OCI-LY3 (cell line): ENCODE results near the gene LMCD1.

Source experiments
- H2AFZ ChIP-seq: fragments of 200-600, 300-600 bp; shearing (Covaris generic); 2 replicates; pipeline ENCODE4 v1.6.0; 2014; ENCODE audit warnings: antibody characterized with exemption, low read depth, low read length
- H3K27ac ChIP-seq: fragments of 200-600, 300-600 bp; sonication (generic); 2 replicates; pipeline ENCODE4 v1.5.1; 2014; ENCODE audit warnings: mild to moderate bottlenecking, low read length, moderate library complexity, mixed read lengths
- H3K27me3 ChIP-seq: fragments of 200-600, 300-600 bp; sonication (generic); 2 replicates; pipeline ENCODE4 v1.6.1; 2014; ENCODE audit warnings: low read depth, low read length, mixed read lengths
- H3K36me3 ChIP-seq: fragments of 200-600, 300-600 bp; sonication (generic); replicated peaks from 2 replicates; pipeline ENCODE3; 2014; ENCODE audit warnings: low read depth, low read length, mixed read lengths
- H3K4me1 ChIP-seq: fragments of 300-600, 200-600 bp; sonication (generic); 2 replicates; pipeline ENCODE4 v1.6.1; 2014; ENCODE audit warnings: low read length, mixed read lengths
- H3K4me2 ChIP-seq: fragments of 200-600, 300-600 bp; sonication (generic); 2 replicates; pipeline ENCODE4 v1.6.1; 2014; ENCODE audit warnings: low read length, mixed read lengths
- H3K4me3 ChIP-seq: fragments of 300-600, 200-600 bp; sonication (generic); 2 replicates; pipeline ENCODE4 v1.5.1; 2014; ENCODE audit warnings: antibody characterized with exemption, mild to moderate bottlenecking, low read length, moderate library complexity
- H3K79me2 ChIP-seq: fragments of 300-600, 200-600 bp; shearing (Covaris generic); 2 replicates; pipeline ENCODE4 v1.6.1; 2014; ENCODE audit warnings: mild to moderate bottlenecking, low read length, mixed read lengths
- H3K9ac ChIP-seq: fragments of 300-600, 200-600 bp; shearing (Covaris generic); 2 replicates; pipeline ENCODE4 v1.6.0; 2014; ENCODE audit warnings: mild to moderate bottlenecking, low read length, moderate library complexity
- H3K9me3 ChIP-seq: fragments of 200-600, 300-600 bp; shearing (Covaris generic); 2 replicates; pipeline ENCODE4 v1.6.1; 2014; ENCODE audit warnings: low read length, mixed read lengths; ENCODE audit not compliant: insufficient read depth
- H4K20me1 ChIP-seq: fragments of 200-600, 300-600 bp; sonication (generic); 2 replicates; pipeline ENCODE4 v1.6.1; 2016; ENCODE audit warnings: low read length, mixed read lengths; ENCODE audit not compliant: insufficient read depth
- EZH2phosphoT487 ChIP-seq: fragments of 200-600 bp; shearing (Covaris generic); IDR thresholded peaks from 2 replicates; pipeline ENCODE4 v1.6.1; 2018; ENCODE audit warnings: antibody characterized with exemption, mixed run types, low read depth
- TF ChIP-seq, protein P1 (sequence below): fragments of 200-600, 300-600 bp; sonication (generic); IDR thresholded peaks from 2 replicates; pipeline ENCODE4 v1.5.1; 2014; ENCODE audit warnings: antibody characterized with exemption, low read length, low read depth

The LMCD1 gene

GRCh38 chr3:8604988-8605387 is 103.4 kb downstream of the LMCD1 start:
- Histone ChIP-seq H3K79me2 (no peaks in the 10 kb centered on the region), H3K27me3 (0 out of 2 replicates have a peak, but pooled peaks cover 6% of the 10 kb centered on the region), H3K9ac (no peak overlapping the region), H3K4me3 (no peak overlapping the region), H2AFZ (no peak overlapping the region), H3K27ac (no peak overlapping the region), H3K9me3 (no peaks in the 10 kb centered on the region), H3K4me2 (no peak overlapping the region), H3K4me1 (peaks cover 3% of the 10 kb centered on the region; the same call in 1 of the 2 replicates), H3K36me3 (no peaks in the 10 kb centered on the region), H4K20me1 (no peaks in the 10 kb centered on the region)
- no peak for TF ChIP-seq EZH2phosphoT487
- TF ChIP-seq, protein P1, sequence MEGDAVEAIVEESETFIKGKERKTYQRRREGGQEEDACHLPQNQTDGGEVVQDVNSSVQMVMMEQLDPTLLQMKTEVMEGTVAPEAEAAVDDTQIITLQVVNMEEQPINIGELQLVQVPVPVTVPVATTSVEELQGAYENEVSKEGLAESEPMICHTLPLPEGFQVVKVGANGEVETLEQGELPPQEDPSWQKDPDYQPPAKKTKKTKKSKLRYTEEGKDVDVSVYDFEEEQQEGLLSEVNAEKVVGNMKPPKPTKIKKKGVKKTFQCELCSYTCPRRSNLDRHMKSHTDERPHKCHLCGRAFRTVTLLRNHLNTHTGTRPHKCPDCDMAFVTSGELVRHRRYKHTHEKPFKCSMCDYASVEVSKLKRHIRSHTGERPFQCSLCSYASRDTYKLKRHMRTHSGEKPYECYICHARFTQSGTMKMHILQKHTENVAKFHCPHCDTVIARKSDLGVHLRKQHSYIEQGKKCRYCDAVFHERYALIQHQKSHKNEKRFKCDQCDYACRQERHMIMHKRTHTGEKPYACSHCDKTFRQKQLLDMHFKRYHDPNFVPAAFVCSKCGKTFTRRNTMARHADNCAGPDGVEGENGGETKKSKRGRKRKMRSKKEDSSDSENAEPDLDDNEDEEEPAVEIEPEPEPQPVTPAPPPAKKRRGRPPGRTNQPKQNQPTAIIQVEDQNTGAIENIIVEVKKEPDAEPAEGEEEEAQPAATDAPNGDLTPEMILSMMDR: no peak

DNA sequence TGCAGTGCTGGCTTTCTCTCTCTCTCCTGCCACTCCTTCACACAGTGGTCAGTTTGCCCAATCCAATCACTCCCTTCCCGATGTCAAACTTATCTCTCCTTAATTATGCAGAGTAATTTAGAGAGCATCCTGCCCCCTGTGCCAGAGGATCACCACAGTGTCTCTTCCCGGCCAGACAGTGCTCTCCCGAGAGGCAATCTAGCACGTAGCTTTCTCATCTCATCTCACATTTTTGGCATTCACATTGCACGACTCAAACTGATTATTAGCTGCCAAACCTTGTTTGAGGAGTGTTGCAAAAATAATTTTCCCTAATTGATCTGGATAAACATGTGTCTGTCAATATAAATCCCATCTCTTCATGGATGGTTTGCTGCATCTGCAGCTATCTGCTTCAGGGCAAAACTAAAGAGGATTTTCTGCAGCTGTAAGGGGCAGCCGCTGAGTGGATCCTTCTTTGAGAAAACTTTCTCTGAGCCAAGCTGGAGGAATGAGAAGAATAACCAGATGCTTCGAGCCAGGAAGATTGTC is 105.1 kb downstream of the LMCD1 start:
- H3K9ac ChIP-seq: no peak overlapping the region
- no peak overlapping the region for H3K4me3 ChIP-seq
- no peaks in the 10 kb centered on the region for H3K79me2 ChIP-seq
- H3K27ac ChIP-seq: no peak overlapping the region
- no peak overlapping the region for H3K4me2 ChIP-seq
- H3K36me3 ChIP-seq: no peaks in the 10 kb centered on the region
- H3K27me3 ChIP-seq: 0 out of 2 replicates have a peak, but pooled peaks cover 6% of the 10 kb centered on the region
- no peak overlapping the region for H2AFZ ChIP-seq
- H3K9me3 ChIP-seq: no peaks in the 10 kb centered on the region
- no peaks in the 10 kb centered on the region for H4K20me1 ChIP-seq
- TF ChIP-seq, protein P1: no peak
- no peak for TF ChIP-seq EZH2phosphoT487
- H3K4me1 ChIP-seq: peaks cover 3% of the 10 kb centered on the region; the same call in 1 of the 2 replicates

DNA sequence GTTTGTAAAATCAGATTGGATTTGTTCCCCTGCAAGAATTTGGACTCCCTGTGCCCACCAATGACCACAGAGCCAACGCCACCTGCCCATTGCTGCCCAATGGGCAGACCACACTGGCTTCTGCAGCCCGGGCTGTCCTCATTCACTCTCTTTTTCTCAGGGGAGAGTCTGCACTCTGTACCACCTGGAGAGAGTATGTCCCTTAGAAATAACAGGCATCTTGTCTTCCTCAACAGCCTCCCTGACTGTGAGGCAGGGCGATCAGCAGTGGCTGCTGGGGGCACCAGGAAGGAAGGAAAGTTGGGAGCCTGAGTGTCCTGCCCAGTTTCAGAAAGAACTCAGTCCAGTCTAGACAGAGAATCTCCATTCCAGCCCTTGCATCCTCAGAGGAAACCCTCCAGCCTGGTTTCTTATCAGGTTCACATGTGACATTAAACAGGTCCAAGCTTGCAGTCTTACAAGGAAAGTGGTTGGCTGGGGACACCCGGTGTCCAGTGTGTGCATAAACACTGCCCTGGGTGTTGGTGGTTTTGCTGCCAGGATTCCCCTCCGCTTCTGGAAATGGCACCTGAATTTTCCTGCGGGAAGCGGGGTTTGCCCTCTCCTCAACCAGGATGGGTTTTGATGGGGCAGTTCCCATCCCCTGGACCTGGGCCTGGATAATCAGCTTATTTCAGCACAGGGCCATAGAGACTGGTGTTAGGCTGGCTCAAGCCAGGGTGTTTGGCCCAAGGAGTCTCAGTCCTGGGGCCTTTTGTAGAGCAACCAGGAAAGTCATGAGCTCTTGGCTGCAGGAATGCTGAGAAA is 105.8 kb downstream of the LMCD1 start:
- Histone ChIP-seq H3K36me3 (no peaks in the 10 kb centered on the region), H3K27me3 (0 out of 2 replicates have a peak, but pooled peaks cover 6% of the 10 kb centered on the region), H3K27ac (no peak overlapping the region), H3K9ac (no peak overlapping the region), H2AFZ (no peak overlapping the region), H3K79me2 (no peaks in the 10 kb centered on the region), H3K4me3 (no peak overlapping the region), H3K4me2 (no peak overlapping the region), H3K4me1 (peaks cover 3% of the 10 kb centered on the region; the same call in 1 of the 2 replicates), H3K9me3 (no peaks in the 10 kb centered on the region), H4K20me1 (no peaks in the 10 kb centered on the region)
- TF ChIP-seq EZH2phosphoT487: no peak
- TF ChIP-seq, protein P1: peak; percentile 43

DNA sequence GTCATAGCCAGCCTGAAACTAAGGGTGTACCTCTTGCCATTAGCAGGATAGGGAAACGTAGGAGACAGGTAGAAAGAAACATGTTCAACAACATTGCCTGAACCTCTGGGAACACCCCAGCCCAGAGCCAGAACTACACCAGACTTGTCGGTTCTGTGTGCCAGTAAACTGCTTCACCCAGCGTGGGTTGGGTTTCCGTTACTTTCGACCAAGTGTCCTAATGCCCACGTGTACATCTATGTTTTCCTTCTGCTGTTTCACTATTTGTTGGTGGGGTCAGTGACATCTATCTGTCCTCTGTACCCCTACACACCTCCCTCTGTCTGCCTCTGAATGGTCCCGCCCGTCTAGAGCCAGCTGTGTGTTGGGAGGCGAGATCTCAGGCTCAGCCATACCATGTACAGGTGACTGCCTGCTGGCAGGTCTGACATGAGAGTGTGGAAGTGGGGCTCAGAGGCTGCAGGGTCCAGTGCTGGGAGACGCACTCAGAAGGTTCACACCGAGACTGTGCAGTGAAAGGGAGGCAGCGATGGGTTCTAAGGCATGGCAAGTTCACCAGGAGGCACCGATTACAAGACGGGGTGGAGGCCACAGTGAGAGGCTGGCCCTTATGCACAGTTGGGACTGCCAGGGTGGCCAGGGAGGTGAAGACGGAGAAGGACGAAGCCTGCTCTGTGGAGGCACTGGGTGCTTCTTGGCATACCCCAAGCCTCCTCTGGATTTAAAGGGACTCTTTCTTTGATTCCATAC is 106.6 kb downstream of the LMCD1 start:
- no peak for TF ChIP-seq EZH2phosphoT487
- TF ChIP-seq, protein P1: no peak
- H3K4me2 ChIP-seq: no peak overlapping the region
- H2AFZ ChIP-seq: no peak overlapping the region
- no peaks in the 10 kb centered on the region for H3K36me3 ChIP-seq
- no peaks in the 10 kb centered on the region for H3K79me2 ChIP-seq
- H3K4me3 ChIP-seq: no peak overlapping the region
- H3K27me3 ChIP-seq: 0 out of 2 replicates have a peak, but pooled peaks cover 6% of the 10 kb centered on the region
- H3K9me3 ChIP-seq: no peaks in the 10 kb centered on the region
- peaks cover 3% of the 10 kb centered on the region; the same call in 1 of the 2 replicates for H3K4me1 ChIP-seq
- H3K27ac ChIP-seq: no peak overlapping the region
- H4K20me1 ChIP-seq: no peaks in the 10 kb centered on the region
- no peak overlapping the region for H3K9ac ChIP-seq
